K562 (cell line): ENCODE data around the gene CBFA2T3. TPM values are rescaled to one million over a fixed set of nuclear protein-coding genes. Genes with fewer than 3 reads are reported as not detected.
A peak's percentile ranks its signal among the peaks of the same experiment; 100 is the strongest.

Source experiments
- ARNT ChIP-seq, 2 experiments: fragments of 450-650 bp; IDR thresholded peaks; 2 replicates each; pipeline ENCODE4 v1.6.1; 2016; ENCODE audit warnings: mild to moderate bottlenecking in 1 of 2
- E2F6 ChIP-seq, 2 experiments: IDR thresholded peaks; 2 replicates each; pipeline ENCODE4 v1.6.1; 2011; ENCODE audit warnings: borderline replicate concordance in 1 of 2, control low read depth in 1 of 2, low read depth in 1 of 2, low read length in 1 of 2, mild to moderate bottlenecking in 1 of 2, mixed read lengths in 1 of 2, moderate library complexity in 1 of 2; ENCODE audit not compliant: insufficient read depth in 1 of 2, insufficient read length in 1 of 2, poor library complexity in 1 of 2, severe bottlenecking in 1 of 2; ENCODE audit errors: extremely low read depth in 1 of 2
- FOSL1 ChIP-seq: fragments of 200-800 bp; sonication (Bioruptor generic); conservative IDR thresholded peaks from 2 replicates; pipeline ENCODE4 v1.6.1; 2016; ENCODE audit warnings: missing genetic modification characterization, missing compliant biosample characterization
- FOXJ3 ChIP-seq: sonication (generic); formaldehyde crosslinking; IDR thresholded peaks from 2 replicates; pipeline ENCODE4 v1.4.0; 2020; ENCODE audit warnings: mild to moderate bottlenecking, missing genetic modification reagents
- GATA2 ChIP-seq: sonication (generic); formaldehyde crosslinking; IDR thresholded peaks from 2 replicates; pipeline ENCODE4 v1.4.0; 2020; ENCODE audit warnings: mild to moderate bottlenecking, missing genetic modification reagents
- GTF3C2 ChIP-seq: IDR thresholded peaks from 3 replicates; pipeline ENCODE4 v1.6.1; 2011; ENCODE audit warnings: borderline replicate concordance, mild to moderate bottlenecking, moderate library complexity; ENCODE audit not compliant: insufficient read length; ENCODE audit errors: extremely low read depth
- IRF1 ChIP-seq: sonication (generic); formaldehyde crosslinking; IDR thresholded peaks from 2 replicates; pipeline ENCODE4 v1.8.0; 2022; ENCODE audit warnings: missing genetic modification reagents, mild to moderate bottlenecking, borderline replicate concordance
- NCOA1 ChIP-seq: fragments of 450-650 bp; IDR thresholded peaks from 2 replicates; pipeline ENCODE4 v1.6.1; 2016; ENCODE audit warnings: low read depth
- NCOR1 ChIP-seq: fragments of 450-650 bp; IDR thresholded peaks from 2 replicates; pipeline ENCODE4 v1.6.1; 2016; ENCODE audit warnings: mild to moderate bottlenecking, moderate library complexity
- RBM39 ChIP-seq: fragments of 200-400 bp; formaldehyde crosslinking; optimal IDR thresholded peaks from 2 replicates; pipeline ENCODE3; 2018; ENCODE audit warnings: low read depth, low read length
- SMARCB1 ChIP-seq: IDR thresholded peaks from 2 replicates; pipeline ENCODE4 v1.6.1; 2011; ENCODE audit warnings: improper control_type of control experiment, low read depth; ENCODE audit not compliant: insufficient read length
- TAF7 ChIP-seq: fragments of 450-650 bp; IDR thresholded peaks from 2 replicates; pipeline ENCODE4 v1.6.1; 2016; ENCODE audit warnings: missing genetic modification characterization, missing compliant biosample characterization
- TARDBP ChIP-seq: fragments of 450-650 bp; IDR thresholded peaks from 2 replicates; pipeline ENCODE4 v1.6.1; 2016
- ZBTB33 ChIP-seq: sonication (generic); formaldehyde crosslinking; IDR thresholded peaks from 2 replicates; pipeline ENCODE4 v1.8.1; 2023; ENCODE audit warnings: mild to moderate bottlenecking, missing genetic modification reagents
- ZBTB49 ChIP-seq: sonication (generic); formaldehyde crosslinking; IDR thresholded peaks from 2 replicates; pipeline ENCODE4 v1.8.0; 2022; ENCODE audit warnings: missing genetic modification reagents, mild to moderate bottlenecking, borderline replicate concordance
- ZNF395 ChIP-seq: fragments of 200-800 bp; sonication (Bioruptor generic); IDR thresholded peaks from 2 replicates; pipeline ENCODE4 v1.6.1; 2017; ENCODE audit warnings: missing genetic modification characterization, missing compliant biosample characterization
- ZNF717 ChIP-seq: fragments of 250-450 bp; sonication (Bioruptor Pico); IDR thresholded peaks from 2 replicates; pipeline ENCODE4 v1.5.0; 2021
- polyA plus RNA-seq, 8 experiments: library from polyadenylated mRNA; depleted of rRNA in 4 of 8; stranded (reverse) in 5 of 8; unstranded in 3 of 8; fragments of >200 nt; fragmentation: Nextera tagmentation in 2 of 8; fragmentation: Illumina TruSeq in 1 of 8; extraction: Ambion mirVana in 2 of 8; extraction: Trizol in 1 of 8; gene quantifications; 2 replicates each; pipeline versions ENCODE4 v1.2.1 to v1.2.3, GENCODE V29; 2011 to 2014; ENCODE audit warnings: inconsistent platforms in 1 of 8, missing spikeins in 1 of 8
- total RNA-seq, 7 experiments: library from RNA; depleted of rRNA in 6 of 7; stranded (reverse); fragments of >200 nt in 6 of 7; fragmentation: Illumina TruSeq in 2 of 7; extraction: Trizol in 2 of 7; gene quantifications; 2 replicates each; pipeline versions ENCODE4 v1.2.1 to v1.2.3, GENCODE V29; 2011 to 2021; ENCODE audit warnings: low replicate concordance in 1 of 7

The CBFA2T3 gene
- total and polyA plus RNA-seq, 9 of the 15 experiments (the other 6 are each of a cell fraction or from before 2014, with no cell fraction given) = 2.3 to 145 (median 6.7) TPM

GRCh38 chr16:89004209-89004831, 27.3 kb upstream of the CBFA2T3 start (continued):
- no peak for TF ChIP-seq ZBTB49 (CRISPR knock-in tag)
- TF ChIP-seq TARDBP = peak; percentile 99
- TF ChIP-seq ZNF717 (CRISPR knock-in tag) = no peak
- no peak for TF ChIP-seq GTF3C2
- TF ChIP-seq NCOA1 = peak; percentile 95
- TF ChIP-seq ZBTB33 = peak; percentile 86
- TF ChIP-seq FOSL1 (tag) = peak; percentile 89
- peak; percentile 100 for TF ChIP-seq NCOR1
- no peak for TF ChIP-seq RBM39
- TF ChIP-seq GATA2 (CRISPR knock-in tag) = peak; percentile 100
- TF ChIP-seq TAF7 (tag) = no peak
- peak; percentile 27 for TF ChIP-seq SMARCB1
- no peak for TF ChIP-seq IRF1
- no peak for TF ChIP-seq FOXJ3 (CRISPR knock-in tag)
- peak; percentile 100 for TF ChIP-seq ZNF395
- TF ChIP-seq E2F6 (IDR thresholded peaks at IDR 0.05; ENCODE audit: borderline replicate concordance in 1 of 2, extremely low read depth in 1 of 2, insufficient read depth in 1 of 2, insufficient read length in 1 of 2, low read depth in 1 of 2, low read length in 1 of 2, poor library complexity in 1 of 2, severe bottlenecking in 1 of 2) = peak; percentile 83 to 88
- TF ChIP-seq ARNT (IDR thresholded peaks at IDR 0.05) = peak; percentile 97 to 98
